ENCODE results near the gene PLEKHA1.

PLEKHA1 gene

DNA sequence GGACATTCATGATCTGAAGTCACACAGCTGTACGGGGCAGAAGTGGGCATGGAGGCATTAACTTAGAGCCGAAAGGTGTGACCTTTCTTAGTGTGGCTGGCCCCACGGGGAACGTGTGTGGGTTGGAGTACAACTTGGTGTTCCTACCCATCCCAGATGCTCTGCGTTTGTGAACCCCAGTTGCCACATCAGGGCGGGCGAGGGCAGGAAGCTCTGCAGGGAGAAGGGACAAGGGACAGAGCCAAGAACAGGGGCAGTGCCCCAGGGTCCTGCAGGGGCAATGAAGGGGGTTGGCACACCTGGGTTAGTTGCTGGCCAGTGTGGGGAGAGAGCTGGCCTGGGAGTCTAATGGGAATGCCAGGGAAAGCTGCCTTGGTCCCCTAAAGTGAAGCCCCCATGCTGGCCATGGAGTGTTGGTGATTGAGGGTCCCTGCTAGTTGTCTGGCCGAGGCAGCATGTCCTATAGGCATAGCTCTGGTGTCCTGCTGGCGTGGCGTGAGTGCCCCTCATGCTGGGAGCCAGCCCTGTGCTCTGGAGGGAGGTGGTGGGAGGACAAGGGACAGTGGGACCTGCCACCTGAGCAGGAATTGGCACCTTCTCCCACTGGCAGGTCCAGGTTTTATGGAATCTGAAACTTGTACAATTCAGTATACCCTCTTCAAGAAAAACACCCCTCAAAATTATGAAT is 105.8 kb downstream of the PLEKHA1 start:
- Histone ChIP-seq H3K79me2 (ENCODE audit: insufficient read depth, low read length) (no peaks in the 10 kb centered on the region), H3K4me3 (ENCODE audit: low read depth in 1 of 2, low read length in 2 of 2) (no peak overlapping the region), H2AFZ (ENCODE audit: low read depth, low read length) (no peak overlapping the region), H3K27me3 (ENCODE audit: insufficient read depth, low read length, poor library complexity) (peaks cover 6% of the 10 kb centered on the region), H4K20me1 (ENCODE audit: insufficient read depth, low read length) (no peaks in the 10 kb centered on the region), H3K36me3 (ENCODE audit: insufficient read depth, low read length) (no peaks in the 10 kb centered on the region), H3K27ac (ENCODE audit: low read length) (no peak overlapping the region), H3K4me2 (ENCODE audit: insufficient read depth, low read length) (no peak overlapping the region), H3K9ac (ENCODE audit: low read depth, low read length) (no peak overlapping the region), H3K9me3 (ENCODE audit: insufficient read depth, low read length, severe bottlenecking) (peaks cover 2% of the 10 kb centered on the region), H3K4me1 (ENCODE audit: insufficient read depth, low read length) (no peaks in the 10 kb centered on the region)
- ATAC-seq (ENCODE audit: insufficient read depth, low read depth) (no peak), DNase-seq (no peak)
- TF ChIP-seq, protein P1, sequence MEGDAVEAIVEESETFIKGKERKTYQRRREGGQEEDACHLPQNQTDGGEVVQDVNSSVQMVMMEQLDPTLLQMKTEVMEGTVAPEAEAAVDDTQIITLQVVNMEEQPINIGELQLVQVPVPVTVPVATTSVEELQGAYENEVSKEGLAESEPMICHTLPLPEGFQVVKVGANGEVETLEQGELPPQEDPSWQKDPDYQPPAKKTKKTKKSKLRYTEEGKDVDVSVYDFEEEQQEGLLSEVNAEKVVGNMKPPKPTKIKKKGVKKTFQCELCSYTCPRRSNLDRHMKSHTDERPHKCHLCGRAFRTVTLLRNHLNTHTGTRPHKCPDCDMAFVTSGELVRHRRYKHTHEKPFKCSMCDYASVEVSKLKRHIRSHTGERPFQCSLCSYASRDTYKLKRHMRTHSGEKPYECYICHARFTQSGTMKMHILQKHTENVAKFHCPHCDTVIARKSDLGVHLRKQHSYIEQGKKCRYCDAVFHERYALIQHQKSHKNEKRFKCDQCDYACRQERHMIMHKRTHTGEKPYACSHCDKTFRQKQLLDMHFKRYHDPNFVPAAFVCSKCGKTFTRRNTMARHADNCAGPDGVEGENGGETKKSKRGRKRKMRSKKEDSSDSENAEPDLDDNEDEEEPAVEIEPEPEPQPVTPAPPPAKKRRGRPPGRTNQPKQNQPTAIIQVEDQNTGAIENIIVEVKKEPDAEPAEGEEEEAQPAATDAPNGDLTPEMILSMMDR (IDR thresholded peaks at IDR 0.05; ENCODE audit: borderline replicate concordance, extremely low read depth, low read length, poor library complexity, severe bottlenecking), result no peak
- TF ChIP-seq EZH2 (IDR thresholded peaks at IDR 0.05; ENCODE audit: borderline replicate concordance, low read depth, low read length, severe bottlenecking), result no peak

DNA sequence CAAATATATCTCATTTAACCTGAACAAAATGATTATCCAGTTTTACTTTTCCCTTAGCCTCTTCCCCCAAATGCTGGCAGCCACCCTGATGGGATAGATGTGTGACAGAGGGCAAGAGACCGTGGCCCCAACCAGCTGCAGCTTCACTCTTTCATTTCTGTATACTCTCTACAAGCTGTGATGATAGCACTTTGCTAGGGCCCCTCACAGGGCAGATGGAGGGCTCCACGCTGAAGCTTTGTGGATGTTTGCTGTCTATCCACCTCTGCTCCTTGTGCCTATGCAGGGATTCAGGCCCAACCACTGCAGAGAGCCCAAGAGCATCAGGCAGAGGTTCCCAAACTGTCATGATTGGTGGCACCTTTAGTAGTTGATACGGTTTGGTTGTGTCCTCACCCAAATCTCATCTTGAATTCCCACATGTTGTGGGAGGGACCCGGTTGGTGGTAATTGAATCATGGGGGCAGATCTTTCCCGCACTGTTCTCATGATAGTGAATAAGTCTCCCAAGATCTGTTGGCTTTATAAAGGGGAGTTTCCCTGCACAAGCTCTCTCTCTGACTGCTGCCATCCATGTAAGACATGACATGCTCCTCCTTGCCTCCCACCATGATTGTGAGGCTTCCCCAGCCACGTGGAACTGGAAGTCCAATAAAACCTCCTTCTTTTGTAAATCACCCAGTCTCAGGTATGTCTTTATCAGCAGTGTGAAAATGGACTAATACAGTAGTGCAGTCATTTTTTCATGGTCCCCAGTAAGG is 107.0 kb downstream of the PLEKHA1 start:
- ATAC-seq (ENCODE audit: insufficient read depth, low read depth), result no peak
- no peaks in the 10 kb centered on the region for H4K20me1 ChIP-seq (ENCODE audit: insufficient read depth, low read length)
- no peak overlapping the region for H2AFZ ChIP-seq (ENCODE audit: low read depth, low read length)
- peaks cover 6% of the 10 kb centered on the region for H3K27me3 ChIP-seq (ENCODE audit: insufficient read depth, low read length, poor library complexity)
- DNase-seq, result no peak
- H3K36me3 ChIP-seq (ENCODE audit: insufficient read depth, low read length), result no peaks in the 10 kb centered on the region
- no peak overlapping the region for H3K4me2 ChIP-seq (ENCODE audit: insufficient read depth, low read length)
- H3K27ac ChIP-seq (ENCODE audit: low read length), result no peak overlapping the region
- no peak overlapping the region for H3K9ac ChIP-seq (ENCODE audit: low read depth, low read length)
- H3K4me1 ChIP-seq (ENCODE audit: insufficient read depth, low read length), result no peaks in the 10 kb centered on the region
- no peak overlapping the region for H3K4me3 ChIP-seq (ENCODE audit: low read depth in 1 of 2, low read length in 2 of 2)
- no peaks in the 10 kb centered on the region for H3K79me2 ChIP-seq (ENCODE audit: insufficient read depth, low read length)
- peaks cover 2% of the 10 kb centered on the region for H3K9me3 ChIP-seq (ENCODE audit: insufficient read depth, low read length, severe bottlenecking)
- no peak for TF ChIP-seq EZH2 (IDR thresholded peaks at IDR 0.05; ENCODE audit: borderline replicate concordance, low read depth, low read length, severe bottlenecking)
- TF ChIP-seq, protein P1 (IDR thresholded peaks at IDR 0.05; ENCODE audit: borderline replicate concordance, extremely low read depth, low read length, poor library complexity, severe bottlenecking), result no peak

Data from DND-41 (cell line).